IMR-90 (cell line): ENCODE results near the gene HDGF. TPM values are rescaled to one million over a fixed set of nuclear protein-coding genes. Genes with fewer than 3 reads are reported as not detected.

Experiments used
- ATAC-seq: fragments of 200-7000 bp; cut with Tn5 transposase; 2 replicates; pipeline ENCODE4 v1.9.1; 2020; ENCODE audit warnings: low read depth, mild to moderate bottlenecking, moderate library complexity
- Bru-seq: library from RNA; stranded (reverse); fragments of 400-500 nt; gene quantifications from one replicate; lab custom pipeline; 2021; lab: Mats Ljungman, UMichigan
- BruChase-seq, 2 experiments: library from RNA; stranded (reverse); fragments of 400-500 nt; gene quantifications; one replicate each; lab custom pipeline; 2021; lab: Mats Ljungman, UMichigan
- BruUV-seq: library from RNA; stranded (reverse); fragments of 400-500 nt; replicated peaks from 2 replicates; lab custom pipeline; 2021; lab: Mats Ljungman, UMichigan
- CTCF ChIA-PET: fragments of 300-600 bp; formaldehyde crosslinking; extraction: SDS; loops from one replicate; lab custom pipeline; 2021; ENCODE audit warnings: antibody characterized with exemption; lab: Yijun Ruan, JAX
- POLR2A ChIA-PET: fragments of 300-600 bp; sonication (Branson Sonifier 250); formaldehyde crosslinking; loops from one replicate; lab custom pipeline; 2022; ENCODE audit warnings: antibody characterized with exemption; ENCODE audit not compliant: unreplicated experiment; lab: Charles Lee
- DNase-seq: peaks from one replicate; pipeline ENCODE4 v3.0.0; 2013
- H2AFZ ChIP-seq: replicated peaks from 2 replicates; pipeline ENCODE3; 2013; ENCODE audit warnings: low read length, mild to moderate bottlenecking; ENCODE audit not compliant: poor library complexity
- H2AK5ac ChIP-seq: 2 replicates; pipeline ENCODE4 v1.6.1; 2013; ENCODE audit warnings: low read depth, low read length, inconsistent platforms
- H2AK9ac ChIP-seq: replicated peaks from 2 replicates; pipeline ENCODE3; 2013; ENCODE audit warnings: mild to moderate bottlenecking, low read depth, low read length, moderate library complexity; ENCODE audit not compliant: poor library complexity
- H2BK120ac ChIP-seq: 2 replicates; pipeline ENCODE4 v1.6.1; 2013; ENCODE audit warnings: low read depth, low read length, inconsistent platforms
- H2BK15ac ChIP-seq: 3 replicates; pipeline ENCODE4 v1.6.1; 2013; ENCODE audit warnings: low read depth, low read length, inconsistent platforms
- H2BK20ac ChIP-seq: 2 replicates; pipeline ENCODE4 v1.6.1; 2013; ENCODE audit warnings: low read depth, mild to moderate bottlenecking, inconsistent platforms, low read length, moderate library complexity
- H2BK5ac ChIP-seq: 2 replicates; pipeline ENCODE4 v1.6.1; 2013; ENCODE audit warnings: mild to moderate bottlenecking, low read depth, low read length, inconsistent platforms; ENCODE audit not compliant: poor library complexity, severe bottlenecking
- H3K14ac ChIP-seq: replicated peaks from 2 replicates; pipeline ENCODE4 v1.6.1; 2013; ENCODE audit warnings: low read depth, low read length, inconsistent platforms
- H3K18ac ChIP-seq: 2 replicates; pipeline ENCODE4 v1.6.1; 2013; ENCODE audit warnings: low read depth, low read length, control low read depth
- H3K23ac ChIP-seq: 2 replicates; pipeline ENCODE4 v1.6.1; 2013; ENCODE audit warnings: low read depth, low read length, inconsistent platforms
- H3K27ac ChIP-seq: 2 replicates; pipeline ENCODE4 v1.5.1; 2013; ENCODE audit warnings: mild to moderate bottlenecking, control low read depth, low read length; ENCODE audit not compliant: insufficient read depth
- H3K27me3 ChIP-seq: 2 replicates; pipeline ENCODE4 v1.6.1; 2013; ENCODE audit warnings: low read length; ENCODE audit not compliant: control insufficient read depth, insufficient read depth
- H3K36me3 ChIP-seq: 2 replicates; pipeline ENCODE4 v1.6.1; 2013; ENCODE audit warnings: low read length, mixed read lengths; ENCODE audit not compliant: control insufficient read depth, insufficient read depth
- H3K4ac ChIP-seq: 2 replicates; pipeline ENCODE4 v1.6.1; 2013; ENCODE audit warnings: low read depth, low read length, inconsistent platforms
- H3K4me1 ChIP-seq: 2 replicates; pipeline ENCODE4 v1.6.1; 2013; ENCODE audit warnings: low read length, mixed read lengths; ENCODE audit not compliant: control insufficient read depth, insufficient read depth
- H3K4me2 ChIP-seq: 2 replicates; pipeline ENCODE4 v1.6.1; 2013; ENCODE audit warnings: low read depth, mild to moderate bottlenecking, control low read depth, low read length, moderate library complexity
- H3K4me3 ChIP-seq: 2 replicates; pipeline ENCODE4 v1.5.1; 2013; ENCODE audit warnings: low read depth, mild to moderate bottlenecking, control low read depth, low read length, moderate library complexity; ENCODE audit not compliant: insufficient read depth
- H3K56ac ChIP-seq: 2 replicates; pipeline ENCODE4 v1.6.1; 2013; ENCODE audit warnings: low read length, inconsistent platforms; ENCODE audit not compliant: insufficient read depth; ENCODE audit errors: extremely low read depth
- H3K79me1 ChIP-seq, 2 experiments: 2 replicates each; pipeline ENCODE4 v1.6.1; 2013; ENCODE audit warnings: low read length in 2 of 2, inconsistent platforms in 1 of 2, low read depth in 1 of 2
- H3K9ac ChIP-seq: 2 replicates; pipeline ENCODE4 v1.6.1; 2013; ENCODE audit warnings: low read depth, low read length, control low read depth
- H3K9me1 ChIP-seq: 2 replicates; pipeline ENCODE4 v1.6.1; 2013; ENCODE audit warnings: low read length, inconsistent platforms; ENCODE audit not compliant: insufficient read depth
- H3K9me3 ChIP-seq: 2 replicates; pipeline ENCODE4 v1.6.1; 2013; ENCODE audit warnings: low read length; ENCODE audit not compliant: control insufficient read depth, insufficient read depth
- H4K20me1 ChIP-seq: 2 replicates; pipeline ENCODE4 v1.6.1; 2013; ENCODE audit warnings: low read length, inconsistent platforms; ENCODE audit not compliant: insufficient read depth
- H4K5ac ChIP-seq: 2 replicates; pipeline ENCODE4 v1.6.1; 2013; ENCODE audit warnings: mild to moderate bottlenecking, low read depth, low read length, control low read depth
- H4K8ac ChIP-seq, 2 experiments: 2 replicates each; pipeline ENCODE4 v1.6.1; 2013; ENCODE audit warnings: low read depth in 2 of 2, low read length in 2 of 2, control low read depth in 1 of 2, inconsistent platforms in 1 of 2
- H4K91ac ChIP-seq: 2 replicates; pipeline ENCODE4 v1.6.1; 2013; ENCODE audit warnings: low read depth, low read length, inconsistent platforms; ENCODE audit not compliant: insufficient read depth
- BHLHE40 ChIP-seq: fragments of 150-350 bp; IDR thresholded peaks from 2 replicates; pipeline ENCODE4 v1.6.1; 2016; ENCODE audit warnings: mild to moderate bottlenecking, low read depth, low read length
- WGBS, 2 experiments: methylation state at CpG; one replicate each; pipeline versions ENCODE4 v1.1.5 to v1.1.7; 2013; ENCODE audit warnings: missing lambda C conversion rate in 2 of 2; ENCODE audit not compliant: insufficient read length in 1 of 2; ENCODE audit errors: extremely low coverage in 2 of 2; 5-methylcytosine and 5-hydroxymethylcytosine counted together
- dilution Hi-C: fragments of 300-500 bp; cut with HindIII; formaldehyde crosslinking; loops from one replicate; pipeline ENCODE4 v1.14.3; 2018; ENCODE audit warnings: low sequenced_read_pairs; ENCODE audit not compliant: unreplicated experiment
- in situ Hi-C: fragments of 300-500 bp; cut with MboI; formaldehyde crosslinking; loops from 3 replicates; pipeline ENCODE4 v1.14.3; 2019; ENCODE audit warnings: low sequenced_read_pairs, inconsistent platforms, mixed read lengths
- intact Hi-C: fragments of 100-400 bp; cut with micrococcal nuclease; formaldehyde crosslinking; loops from 2 replicates; pipeline ENCODE4 v1.10.0; 2022
- long read RNA-seq: library from polyadenylated mRNA; unstranded; transcript quantifications from one replicate; pipeline ENCODE4 v2.0.0, GENCODE V29; 2021; ENCODE audit not compliant: unreplicated experiment
- polyA plus RNA-seq, 3 experiments: library from polyadenylated mRNA; depleted of rRNA; stranded (reverse); fragments of >200 nt; gene quantifications; 2 replicates each; pipeline ENCODE4 v1.2.3, GENCODE V29; 2012; ENCODE audit warnings: low replicate concordance in 1 of 3
- total RNA-seq: library from RNA; depleted of rRNA; stranded (reverse); fragments of >200 nt; gene quantifications from 2 replicates; pipeline ENCODE4 v1.2.3, GENCODE V29; 2012; rRNA removed

HDGF gene
- total RNA-seq: 94.6 and 145 TPM in 2 replicates
- polyA plus RNA-seq (2012; rRNA removed): 102 and 123 TPM in 2 replicates
- polyA plus RNA-seq (2012; cell fraction: cytosol; rRNA removed): 53.9 and 99.5 TPM in 2 replicates
- 55.8 and 80.7 TPM in 2 replicates for polyA plus RNA-seq (2012; cell fraction: nucleus; rRNA removed; ENCODE audit: low replicate concordance)
- percentile 78 among the genes with signal in this experiment for Bru-seq, nascent RNA
- BruChase-seq, experiment 1, labeled RNA remaining after a 6-hour chase: percentile 91 among the genes with signal in this experiment
- percentile 82 among the genes with signal in this experiment for BruChase-seq, experiment 2, labeled RNA remaining after a 2-hour chase
- long read RNA-seq, transcript HDGF-201 (6 exons, 2,380 nt): major isoform, 172 of 241 reads
- long read RNA-seq, partial matches to known transcripts: 34 of 241 reads
- long read RNA-seq, other reads (novel, unspliced or antisense): 34 of 241 reads

GRCh38 chr1:156751451-156751756 lies at the start of gene HDGF:
HDGF (minus strand) TSS chr1:156751675; CDS start chr1:156751429, 246 bp downstream.
- H3K4me3 ChIP-seq: peak within 1 kb of the TSS; percentile 86
- 0 out of 2 replicates have a peak within 1 kb of the TSS, but pooled peaks have one; percentile 13 for H2BK20ac ChIP-seq
- H4K20me1 ChIP-seq: no peaks in the 10 kb centered on the region
- H3K18ac ChIP-seq: peak within 1 kb of the TSS; percentile 58
- peak within 1 kb of the TSS; percentile 91 for H3K9ac ChIP-seq
- POLR2A ChIA-PET: interaction anchor here (1.2 kb wide), 1 partner anchor 15 kb away, joined by 7 read pairs; the partner anchor contains the start of gene PRCC
- peak within 1 kb of the TSS; percentile 77 for H4K5ac ChIP-seq
- intact Hi-C loops: no loop called here
- peak within 1 kb of the TSS; percentile 98 for H2BK5ac ChIP-seq
- peaks cover 10 to 53% of the 10 kb centered on the region in 2 experiments for H3K79me1 ChIP-seq
- H3K4me2 ChIP-seq: peak within 1 kb of the TSS; percentile 93
- in situ Hi-C loops: no loop called here
- 0% methylated on average over 26 of the region's 48 CpGs; no CpG with 5 or more reads in 1 of the 2 experiments for WGBS, 2 experiments
- H3K56ac ChIP-seq: peak within 1 kb of the TSS; percentile 81
- H3K23ac ChIP-seq: peak within 1 kb of the TSS; percentile 97
- peak within 1 kb of the TSS; percentile 69 for H2BK120ac ChIP-seq
- H3K9me3 ChIP-seq: no peaks in the 10 kb centered on the region
- no peak for ATAC-seq
- peaks cover 32% of the 10 kb centered on the region for H3K4me1 ChIP-seq
- peak within 1 kb of the TSS; percentile 39; the same call in 1 of the 3 replicates for H2BK15ac ChIP-seq
- dilution Hi-C loops: no loop called here
- no peak for TF ChIP-seq BHLHE40
- BruUV-seq: no TSS peak
- peak within 1 kb of the TSS; percentile 98 for H3K4ac ChIP-seq
- H2AK9ac ChIP-seq: peak within 1 kb of the TSS; percentile 100
- peak within 1 kb of the TSS; percentile 99 for H3K14ac ChIP-seq
- no peak for DNase-seq
- no peaks in the 10 kb centered on the region for H3K36me3 ChIP-seq
- H3K9me1 ChIP-seq: peaks cover 12% of the 10 kb centered on the region; the same call in 1 of the 2 replicates
- CTCF ChIA-PET: interaction anchor here (1.3 kb wide), 1 partner anchor 46 kb away, joined by 4 read pairs; the partner anchor contains the start of gene CRABP2
- peak within 1 kb of the TSS; percentile 95 for H3K27ac ChIP-seq
- H2AFZ ChIP-seq: peak within 1 kb of the TSS; percentile 95
- H4K91ac ChIP-seq: peak within 1 kb of the TSS; percentile 99
- H2AK5ac ChIP-seq: peak within 1 kb of the TSS; percentile 83
- H3K27me3 ChIP-seq: no peaks in the 10 kb centered on the region
- H4K8ac ChIP-seq: peak within 1 kb of the TSS; percentile 93 to 96
